Measurements from ENCODE around the gene RAB3D.

DNA sequence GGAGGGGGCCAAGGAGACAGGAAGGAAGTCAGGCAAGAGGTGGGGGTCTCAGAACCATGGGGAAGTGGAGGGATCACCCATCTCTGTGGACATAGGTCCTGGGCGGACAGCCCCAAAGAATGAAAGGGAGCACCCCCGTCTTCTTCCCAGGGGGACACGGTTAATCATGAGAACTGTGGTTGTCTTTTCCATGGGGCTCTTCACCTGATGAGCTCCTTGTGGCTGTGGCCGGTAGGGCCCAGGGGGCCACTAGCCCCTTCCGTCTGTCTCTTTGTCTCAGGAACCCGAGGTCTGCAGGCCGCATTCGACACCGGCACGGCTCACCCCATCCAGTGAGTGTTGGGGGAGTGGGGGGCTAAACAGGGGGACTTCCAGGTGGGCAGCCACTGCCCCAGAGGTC lies 24.4 kb upstream of the RAB3D start:
- TF ChIP-seq ARNT (IDR thresholded peaks at IDR 0.05) (no peak), FOXK2 (IDR thresholded peaks at IDR 0.05) (no peak), ELF4 (IDR thresholded peaks at IDR 0.05) (no peak), BHLHE40 (IDR thresholded peaks at IDR 0.05; ENCODE audit: borderline replicate concordance) (no peak), SUZ12 (IDR thresholded peaks at IDR 0.05) (no peak), SP1 (IDR thresholded peaks at IDR 0.05) (no peak), L3MBTL2 (conservative IDR thresholded peaks at IDR 0.05) (no peak), TARDBP (IDR thresholded peaks at IDR 0.05) (no peak), ZNF384 (IDR thresholded peaks at IDR 0.05) (no peak), PKNOX1 (IDR thresholded peaks at IDR 0.05) (no peak), HDGF (IDR thresholded peaks at IDR 0.05; ENCODE audit: borderline replicate concordance) (no peak), FOXA1 (IDR thresholded peaks at IDR 0.05) (no peak), NFRKB (IDR thresholded peaks at IDR 0.05) (no peak), FOXM1 (IDR thresholded peaks at IDR 0.05; ENCODE audit: borderline replicate concordance) (no peak)

Data from HEK293T (cell line).